HG03060 (cell line): Measurements from ENCODE around the gene TPMT.
A peak's percentile ranks its signal among the peaks of the same experiment; 100 is the strongest.
"Not testable (repeated sequence)": the region's sequence is repeated elsewhere in the genome, so short reads cannot be mapped to it uniquely, and the experiment has no call there.

Experiments used
- ATAC-seq: cut with Tn5 transposase; IDR thresholded peaks from one replicate; pipeline ENCODE4 v1.9.1; 2021; ENCODE audit warnings: low read depth, moderate number of reproducible peaks; ENCODE audit not compliant: unreplicated experiment

TPMT gene

DNA sequence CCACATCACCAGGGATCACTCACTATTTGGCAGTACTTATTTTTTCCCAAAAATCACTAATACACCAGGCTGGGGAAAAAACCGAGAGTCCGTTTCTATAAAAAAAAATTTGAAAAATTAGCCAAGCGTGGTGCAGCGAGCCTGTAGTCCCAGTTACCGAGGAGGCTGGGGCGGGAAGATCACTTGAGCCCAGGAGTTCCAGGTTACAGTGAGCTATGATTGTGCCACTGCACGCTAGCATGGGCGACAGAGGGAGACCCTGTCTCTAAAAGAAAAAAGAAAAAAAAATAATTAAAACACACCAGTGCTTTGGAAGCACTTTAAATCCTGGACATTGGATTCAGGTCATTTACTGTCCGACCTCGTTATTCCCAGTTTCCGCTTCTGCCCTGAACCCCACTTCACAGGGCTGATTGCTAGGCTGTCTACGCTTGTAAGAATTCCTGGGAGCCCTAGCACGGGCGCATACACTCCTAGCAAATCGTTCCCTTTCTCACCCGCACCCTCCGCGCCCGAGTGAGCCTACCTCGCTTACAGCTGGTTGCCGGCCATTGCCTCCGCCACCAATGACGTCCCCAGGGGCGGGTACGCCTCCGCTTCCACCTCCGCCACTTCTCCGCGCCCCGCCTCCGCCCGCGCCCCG, at the start of gene TPMT:
TSS of gene TPMT (minus strand) at position 571 of the 643 bp plus-strand sequence. CDS start 5,950 bp downstream, outside the sequence.
- peak; percentile 28 for ATAC-seq

DNA sequence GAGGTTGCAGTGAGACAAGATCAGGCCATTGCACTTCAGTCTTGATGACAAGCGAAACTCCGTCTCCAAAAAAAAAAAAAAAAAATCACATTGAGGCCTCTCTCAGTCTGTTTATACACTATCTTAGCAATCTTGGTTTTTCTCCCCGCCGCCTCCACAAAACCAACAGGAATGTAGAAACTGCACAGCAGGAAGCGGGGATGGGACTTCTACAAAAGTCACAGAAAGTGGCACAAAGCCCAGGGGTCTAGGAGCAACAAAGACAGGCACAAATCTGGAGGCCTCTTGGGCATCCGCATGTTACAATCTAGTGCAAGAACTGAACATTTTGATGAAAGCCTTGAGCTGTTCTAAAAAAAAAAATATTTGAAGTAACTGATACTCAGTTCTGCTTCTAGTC, 48.9 kb upstream of the TPMT start:
- ATAC-seq, result no peak

GRCh38 chr6:18192026-18192425, 37.1 kb upstream of the TPMT start:
- ATAC-seq, result no peak

DNA sequence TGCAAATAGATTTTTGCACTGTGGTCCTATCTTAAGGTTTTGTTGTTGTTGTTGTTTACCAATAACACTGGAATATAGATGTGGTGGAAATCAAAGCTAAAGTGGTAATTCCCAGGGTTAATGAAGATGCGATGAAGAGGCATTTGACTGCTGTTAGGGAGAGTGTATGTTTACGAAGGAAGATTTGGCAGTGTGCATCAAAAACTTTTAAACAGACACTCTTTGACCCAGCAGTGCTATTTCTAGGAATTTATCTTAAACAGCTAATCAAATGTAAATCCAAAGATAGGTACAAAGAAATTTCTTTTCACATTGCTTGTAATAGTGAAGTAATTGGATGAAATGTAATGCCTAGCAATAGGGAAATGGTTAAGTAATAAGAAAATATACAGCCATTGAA, 34.3 kb upstream of the TPMT start:
- no peak for ATAC-seq

- ATAC-seq, result no peak
Observed at GRCh38 chr6:18187701-18188100, 32.8 kb upstream of the TPMT start.

- no peak for ATAC-seq
Observed at GRCh38 chr6:18186540-18187250, 31.8 kb upstream of the TPMT start.

GRCh38 chr6:18186033-18186432, 31.2 kb upstream of the TPMT start:
- no peak for ATAC-seq

- no peak for ATAC-seq
Observed at GRCh38 chr6:18185624-18186023, 30.7 kb upstream of the TPMT start.

DNA sequence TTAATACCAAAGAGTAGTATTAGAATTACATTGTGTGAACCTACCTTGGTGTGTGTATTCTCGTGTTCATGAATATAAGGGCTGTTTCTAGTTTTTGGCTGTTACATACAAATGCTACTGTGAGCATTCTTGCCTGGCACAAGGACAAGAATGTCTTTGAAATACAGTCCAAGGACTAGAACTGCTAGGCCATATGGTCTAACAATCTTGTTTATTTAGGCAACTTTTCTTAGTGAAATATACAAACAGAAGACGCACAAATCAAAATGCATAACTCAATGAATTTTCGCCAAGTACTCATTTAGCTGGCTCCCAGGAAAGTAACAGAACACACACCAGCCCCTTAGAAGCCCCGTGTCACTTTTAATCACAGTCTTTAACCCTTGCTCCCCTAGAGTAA, 28.9 kb upstream of the TPMT start:
- no peak for ATAC-seq

DNA sequence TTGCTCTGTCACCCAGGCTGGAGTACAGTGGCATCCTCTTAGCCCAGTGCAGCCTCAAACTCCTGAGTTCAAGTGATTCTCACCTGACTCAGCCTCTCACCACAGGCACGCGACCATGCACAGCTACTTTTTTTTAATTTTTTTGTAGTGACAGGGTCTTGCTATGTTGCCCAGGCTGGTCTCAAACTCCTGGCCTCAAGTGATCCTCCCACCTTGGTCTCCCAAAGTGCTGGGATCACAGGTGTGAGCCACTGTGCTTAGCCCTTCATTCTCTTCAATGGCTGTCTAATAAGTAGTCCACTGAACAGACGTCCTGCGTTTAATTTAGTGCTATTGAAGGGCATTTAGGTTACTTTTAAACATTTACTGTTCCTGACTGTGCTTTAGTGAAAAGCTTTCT, 27.7 kb upstream of the TPMT start:
- ATAC-seq, result no peak

- no peak for ATAC-seq
Observed at GRCh38 chr6:18179770-18180356, 25.0 kb upstream of the TPMT start.

DNA sequence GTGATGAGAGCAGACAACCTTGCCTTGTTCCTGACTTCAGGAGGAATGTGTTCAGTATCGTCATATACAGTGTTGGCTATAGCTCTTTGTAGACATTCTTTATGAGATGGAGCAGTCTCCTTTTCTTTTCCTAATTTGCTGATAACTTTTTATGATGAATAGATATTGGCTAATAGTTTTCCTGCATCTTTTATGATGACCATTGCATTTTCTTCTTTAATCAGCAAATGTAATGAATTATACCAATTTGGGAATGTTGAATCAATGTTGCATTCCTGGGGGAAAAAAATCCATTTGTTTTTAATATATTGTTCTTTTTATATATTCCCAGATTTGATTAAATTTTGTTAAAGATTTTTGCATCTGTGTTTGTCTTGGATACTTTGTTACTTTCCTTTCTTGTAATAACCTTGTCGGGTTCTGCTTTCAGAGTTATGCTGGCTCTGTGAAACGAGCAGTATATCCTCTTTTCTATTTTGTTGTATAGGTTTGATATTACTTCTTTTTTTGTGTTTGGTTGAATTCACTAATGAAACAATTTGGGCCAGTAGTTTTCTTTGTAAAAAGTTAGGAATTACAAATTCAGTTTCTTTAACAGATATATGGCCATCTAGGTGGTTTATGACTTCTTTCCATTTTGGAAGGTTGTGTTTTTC, 24.2 kb upstream of the TPMT start:
- ATAC-seq, result no peak

DNA sequence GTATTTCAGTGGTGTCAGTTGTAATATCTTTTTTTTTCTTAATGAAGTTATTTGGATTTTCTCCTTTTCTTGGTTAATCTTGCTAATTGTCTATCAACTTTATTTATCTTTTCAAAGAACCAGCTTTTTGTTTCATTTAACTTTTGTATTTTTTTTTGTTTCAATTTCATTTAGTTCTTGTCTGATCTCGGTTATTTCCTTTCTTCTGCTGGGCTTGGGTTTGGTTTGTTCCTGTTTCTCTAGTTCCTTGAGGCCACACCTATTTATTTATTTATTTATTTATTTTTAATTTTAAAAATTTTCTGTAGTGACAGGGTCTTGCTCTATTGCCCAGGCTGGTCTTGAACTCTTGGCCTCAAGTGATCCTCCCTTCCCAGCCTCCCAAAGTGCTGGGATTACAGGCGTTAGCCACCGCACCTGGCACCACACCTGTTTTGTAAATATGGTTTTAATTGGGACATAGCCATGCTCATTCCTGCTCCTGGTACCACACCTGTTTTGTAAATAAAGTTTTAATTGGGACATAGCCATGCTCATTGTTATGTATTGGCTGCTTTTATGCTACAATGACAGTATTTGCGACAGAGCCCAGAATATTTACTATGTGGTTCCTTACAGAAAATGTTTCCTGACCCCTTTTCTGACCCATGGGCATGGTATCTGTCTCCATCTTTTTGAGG, 22.5 kb upstream of the TPMT start:
- ATAC-seq, result no peak

GRCh38 chr6:18176198-18176597, 21.3 kb upstream of the TPMT start:
- not testable (repeated sequence) for ATAC-seq

GRCh38 chr6:18171871-18172270, 17.0 kb upstream of the TPMT start:
- ATAC-seq, result no peak

DNA sequence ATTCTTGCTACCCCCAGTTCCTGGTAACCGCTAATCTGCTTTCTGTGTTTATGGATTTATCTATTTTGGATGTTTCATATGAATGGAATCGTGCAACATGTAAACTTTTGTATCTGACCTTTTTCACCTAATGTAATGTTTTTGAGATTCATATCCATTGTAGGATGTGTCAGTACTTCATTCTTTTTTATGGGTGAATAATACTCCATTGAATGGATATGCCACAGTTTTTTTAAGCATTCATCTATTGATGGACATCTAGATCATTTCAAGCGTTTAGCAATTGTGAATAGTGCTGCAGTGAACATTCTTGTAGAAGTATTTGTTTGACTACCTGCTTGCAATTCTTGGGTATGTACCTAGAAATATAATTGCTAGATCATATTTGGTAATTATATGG, 13.4 kb upstream of the TPMT start:
- ATAC-seq, result no peak

GRCh38 chr6:18166312-18167036, 11.6 kb upstream of the TPMT start:
- no peak for ATAC-seq

- ATAC-seq, result no peak
Observed at GRCh38 chr6:18165751-18166150, 10.9 kb upstream of the TPMT start.

- no peak for ATAC-seq
Observed at GRCh38 chr6:18162401-18162800, 7.5 kb upstream of the TPMT start.

DNA sequence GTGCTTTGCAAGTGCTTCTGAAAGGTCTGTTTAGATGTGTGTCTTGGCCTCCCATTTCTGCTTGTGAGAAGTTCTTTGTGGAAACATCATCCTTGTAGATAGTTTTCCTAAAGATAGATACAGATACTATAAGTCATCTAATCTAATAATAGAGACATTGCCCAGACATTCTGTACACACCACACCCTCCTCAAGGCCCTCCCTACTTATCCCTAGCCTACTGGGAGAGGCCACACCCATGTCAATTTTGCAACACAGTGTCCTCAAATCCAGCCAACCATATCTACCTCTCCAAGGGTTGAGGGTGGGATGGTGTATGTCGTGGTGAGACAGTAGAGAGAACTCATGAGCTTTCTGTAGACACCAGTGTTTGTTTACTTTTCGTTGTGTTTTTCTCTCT, 6.6 kb upstream of the TPMT start:
- no peak for ATAC-seq
